ENCODE results near the gene SMIM45.

Gene SMIM45

GRCh38 chr22:41963453-41964111 is 11.6 kb downstream of the SMIM45 start:
- H3K27me3 ChIP-seq (ENCODE audit: insufficient read depth, low read length), result no peaks in the 10 kb centered on the region
- H3K9ac ChIP-seq (ENCODE audit: extremely low read depth, insufficient read length, low read length), result no peak overlapping the region
- H4K5ac ChIP-seq (ENCODE audit: insufficient read length, low read depth, low read length), result no peak overlapping the region
- no peak overlapping the region for H2BK20ac ChIP-seq (ENCODE audit: low read depth, low read length, poor library complexity, severe bottlenecking)
- H3K79me2 ChIP-seq (ENCODE audit: insufficient read depth, low read length), result no peaks in the 10 kb centered on the region
- no peak overlapping the region for H3T11ph ChIP-seq (ENCODE audit: low read length)
- Mint-ChIP-seq H3K9me3 (peaks cover 4 to 5% of the 10 kb centered on the region in 2 experiments; a peak in 4 of 5 replicates), H3K27ac (peak overlapping the region in 1 of 3 experiments; percentile 62; a peak in 2 of 7 replicates), H3K4me1 (peaks cover 30 to 42% of the 10 kb centered on the region in 2 experiments), H3K4me3 (0 out of 5 replicates have a peak overlapping the region, but pooled peaks of 1 of the 2 experiments have one; percentile 9), H3K36me3 (ENCODE audit: insufficient read depth in 1 of 3, low read depth in 3 of 3) (peaks cover 2 to 3% (median 3%) of the 10 kb centered on the region in 3 experiments; a peak in 2 of 7 replicates), H3K27me3 (ENCODE audit: low read depth) (peaks cover 34% of the 10 kb centered on the region)
- H3K27ac ChIP-seq (ENCODE audit: insufficient read length, low read depth, low read length), result no peak overlapping the region
- H4K8ac ChIP-seq (replicated peaks; ENCODE audit: insufficient read length, low read depth, low read length), result no peak overlapping the region
- H3K4me1 ChIP-seq (ENCODE audit: insufficient read depth, low read length), result no peaks in the 10 kb centered on the region
- TF ChIP-seq CTCF (conservative IDR thresholded peaks at IDR 0.05), result no peak
- no peaks in the 10 kb centered on the region for H3K23me2 ChIP-seq (ENCODE audit: insufficient read length, low read depth, low read length, poor library complexity, severe bottlenecking)
- H2AFZ ChIP-seq (ENCODE audit: low read length), result no peak overlapping the region
- H2BK12ac ChIP-seq (ENCODE audit: insufficient read length, low read depth, low read length), result no peak overlapping the region
- no CpG with 5 or more reads among the region's 9 CpGs for WGBS (ENCODE audit: extremely low coverage, insufficient read length, low lambda C conversion rate)
- no peak overlapping the region for H3K4ac ChIP-seq (ENCODE audit: low read depth, low read length)
- no peaks in the 10 kb centered on the region for H3K9me3 ChIP-seq (ENCODE audit: control insufficient read depth, low read depth, low read length)
- no peak for DNase-seq
- no peaks in the 10 kb centered on the region for H4K20me1 ChIP-seq (ENCODE audit: control insufficient read depth, insufficient read depth, insufficient read length)
- no peak overlapping the region for H2BK120ac ChIP-seq (ENCODE audit: low read depth, low read length, poor library complexity, severe bottlenecking)
- no peak overlapping the region for H4K91ac ChIP-seq (ENCODE audit: insufficient read length, low read depth, low read length)
- H3K18ac ChIP-seq (ENCODE audit: insufficient read length, low read depth, low read length), result no peak overlapping the region
- H3K23ac ChIP-seq (ENCODE audit: insufficient read length, low read depth, low read length), result no peak overlapping the region
- H3K56ac ChIP-seq (ENCODE audit: insufficient read length, low read depth, low read length), result no peak overlapping the region
- no peaks in the 10 kb centered on the region for H3K79me1 ChIP-seq (ENCODE audit: insufficient read depth, low read depth, low read length, poor library complexity, severe bottlenecking)
- no peak overlapping the region for H3K4me2 ChIP-seq (ENCODE audit: insufficient read depth, insufficient read length, low read length)
- H2BK5ac ChIP-seq (ENCODE audit: insufficient read length, low read length), result no peak overlapping the region
- H3K14ac ChIP-seq (ENCODE audit: insufficient read depth, low read length), result no peak overlapping the region
- H2BK15ac ChIP-seq (ENCODE audit: low read depth, low read length), result no peak overlapping the region
- no peak overlapping the region for H2AK5ac ChIP-seq (ENCODE audit: insufficient read length, low read length)
